Inflammatory macrophage (primary cell): ENCODE measurements around the gene KCNK10.

ENCODE experiments used
- DNase-seq, 2 donors: peaks; one replicate each; pipeline ENCODE4 v3.0.0-alpha.2; 2020 to 2022

KCNK10 gene

GRCh38 chr14:88168498-88169165 is 154.4 kb downstream of the KCNK10 start:
- peak; percentile 74 to 76 for DNase-seq

DNA sequence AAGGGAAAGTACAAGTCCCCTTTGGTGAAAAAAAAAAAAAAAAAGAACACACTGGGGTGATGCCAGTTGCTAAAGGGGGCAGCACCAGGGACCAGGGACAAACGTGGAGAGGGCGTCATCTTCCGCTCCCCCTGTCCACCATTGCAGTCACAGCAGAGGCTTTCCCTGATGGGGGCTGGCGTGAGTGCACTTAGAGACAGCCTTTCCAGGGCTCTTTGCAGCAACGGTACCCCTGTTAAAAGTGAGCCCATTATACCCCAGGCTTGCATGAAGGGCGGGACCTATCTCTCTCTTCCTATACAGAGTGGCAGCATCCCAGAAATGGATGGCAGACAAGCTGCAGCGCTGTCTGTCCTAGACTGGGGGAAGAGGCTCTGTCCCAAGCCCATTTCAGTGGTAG is 155.0 kb downstream of the KCNK10 start:
- no peak for DNase-seq

- no peak for DNase-seq
These were observed 156.5 kb downstream of the KCNK10 start for GRCh38 chr14:88166616-88167015.

- DNase-seq, result no peak
These were observed 158.0 kb downstream of the KCNK10 start for GRCh38 chr14:88164906-88165534.

GRCh38 chr14:88163731-88164255 is 159.3 kb downstream of the KCNK10 start:
- DNase-seq, result no peak

DNA sequence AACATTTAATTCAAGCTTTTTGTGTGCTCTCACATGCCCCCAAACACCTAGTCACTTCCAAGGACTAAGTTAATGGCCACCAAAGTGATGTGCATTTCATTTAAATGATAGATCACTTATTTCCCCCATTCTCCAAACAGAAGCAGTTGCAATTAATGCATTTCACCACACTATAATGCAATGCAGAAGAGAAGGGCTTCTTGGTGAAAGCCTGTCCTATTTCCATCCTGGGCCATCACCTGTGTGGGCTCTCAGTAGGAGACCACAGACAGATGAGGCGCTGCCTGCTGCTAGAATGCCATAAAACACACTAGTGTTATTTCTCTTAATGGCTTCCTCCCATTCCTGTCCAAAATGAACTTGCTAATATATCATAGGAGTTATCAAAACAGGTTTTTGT is 166.9 kb downstream of the KCNK10 start:
- no peak for DNase-seq

DNA sequence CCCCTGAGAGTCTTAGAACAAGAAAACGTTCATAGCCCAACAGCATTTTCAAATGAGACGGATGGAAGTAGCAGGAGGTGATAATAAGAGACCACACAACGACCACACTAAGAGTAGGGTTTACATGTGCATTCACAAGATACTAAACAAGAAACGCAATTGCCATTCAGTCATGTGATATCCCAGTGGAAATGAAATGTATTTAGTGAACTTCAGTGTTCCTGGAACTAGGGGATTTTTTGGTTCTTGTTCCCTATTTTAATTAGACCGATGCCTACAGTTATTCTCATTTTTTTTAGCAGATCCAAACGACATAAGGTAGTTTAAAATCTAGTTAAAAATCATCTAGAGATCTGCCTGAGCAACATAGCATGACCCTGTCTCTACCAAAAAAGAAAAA is 168.1 kb downstream of the KCNK10 start:
- DNase-seq, result peak; percentile 27 to 49

DNA sequence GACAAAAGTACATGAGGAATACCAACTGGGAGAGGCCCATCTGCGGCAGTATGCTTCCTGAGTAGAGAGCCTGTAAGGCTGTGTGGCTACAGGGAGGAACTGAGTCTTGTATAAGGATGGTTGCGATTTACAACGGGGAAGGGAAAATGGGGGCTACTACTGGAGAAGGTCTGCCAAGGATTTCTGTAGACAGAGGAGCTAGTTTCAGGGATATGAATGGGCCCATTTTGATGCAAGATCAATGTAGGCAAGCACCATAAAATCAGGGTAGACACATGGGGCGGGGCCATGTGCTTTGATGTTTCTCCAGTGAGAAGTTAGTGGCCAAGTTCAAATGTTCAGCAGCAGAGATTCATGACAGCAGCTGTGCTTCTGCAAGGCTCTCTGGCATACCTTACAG is 168.7 kb downstream of the KCNK10 start:
- no peak for DNase-seq

DNA sequence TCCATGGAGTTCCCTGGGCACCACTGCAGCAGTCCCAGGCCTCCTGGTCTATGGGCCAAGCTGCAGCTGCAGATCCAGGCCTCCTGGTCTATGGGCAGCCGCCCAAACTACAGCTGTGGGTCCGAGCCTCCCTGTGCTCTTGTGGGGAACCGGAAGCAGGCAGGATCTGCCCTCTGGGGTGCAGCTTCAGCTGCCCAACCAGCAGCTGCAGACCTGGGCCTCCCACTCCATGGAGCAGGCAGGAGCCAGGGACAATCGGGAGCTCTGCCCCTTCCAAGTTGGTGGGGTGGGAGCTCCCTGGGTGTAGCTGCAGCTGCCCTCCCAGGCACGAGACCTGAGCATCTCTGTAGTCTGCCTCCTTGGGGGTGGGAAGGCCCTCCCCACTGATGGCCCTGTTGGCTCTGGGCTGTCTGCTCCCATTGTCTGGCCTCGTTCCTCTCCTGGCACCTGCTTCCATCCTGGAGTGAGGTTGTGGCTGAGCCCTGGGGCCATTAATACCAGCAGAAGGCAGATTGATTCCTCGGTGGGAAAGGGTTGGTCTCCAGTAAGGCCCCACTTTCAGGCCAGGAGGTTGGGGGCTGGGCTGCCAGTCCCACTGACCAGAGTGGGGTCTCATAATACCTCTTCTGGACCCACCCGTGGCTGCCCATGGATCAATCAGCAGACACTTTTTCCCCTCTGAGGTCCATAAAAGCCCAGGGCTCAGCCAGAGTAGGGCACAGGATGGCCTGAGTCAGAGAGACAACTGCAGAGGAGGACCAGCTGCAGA is 176.0 kb downstream of the KCNK10 start:
- DNase-seq, result no peak

GRCh38 chr14:88143810-88144209 is 179.3 kb downstream of the KCNK10 start:
- DNase-seq, result peak; percentile 32 to 54

GRCh38 chr14:88142997-88143396 is 180.1 kb downstream of the KCNK10 start:
- peak in 1 of 2 donors; percentile 27 for DNase-seq

DNA sequence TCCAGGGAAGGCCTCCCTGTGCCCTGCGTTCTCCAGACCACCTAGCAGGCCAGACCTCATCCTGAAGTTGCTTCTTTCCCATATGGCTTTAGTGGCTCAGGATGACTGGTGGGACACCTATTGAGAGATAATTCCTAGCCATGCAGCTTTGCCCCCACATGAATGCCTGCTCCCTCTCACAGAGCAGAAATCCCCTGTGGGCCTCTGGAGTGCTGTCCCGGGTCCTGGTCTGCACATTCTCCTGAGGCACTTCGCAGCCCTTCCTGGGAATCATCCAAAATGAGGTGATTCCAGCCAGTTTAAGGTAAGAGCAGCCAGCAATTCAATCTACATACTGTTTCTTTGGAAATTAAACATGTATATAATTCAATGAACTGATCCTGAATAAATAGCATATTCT is 182.2 kb downstream of the KCNK10 start:
- no peak for DNase-seq

DNA sequence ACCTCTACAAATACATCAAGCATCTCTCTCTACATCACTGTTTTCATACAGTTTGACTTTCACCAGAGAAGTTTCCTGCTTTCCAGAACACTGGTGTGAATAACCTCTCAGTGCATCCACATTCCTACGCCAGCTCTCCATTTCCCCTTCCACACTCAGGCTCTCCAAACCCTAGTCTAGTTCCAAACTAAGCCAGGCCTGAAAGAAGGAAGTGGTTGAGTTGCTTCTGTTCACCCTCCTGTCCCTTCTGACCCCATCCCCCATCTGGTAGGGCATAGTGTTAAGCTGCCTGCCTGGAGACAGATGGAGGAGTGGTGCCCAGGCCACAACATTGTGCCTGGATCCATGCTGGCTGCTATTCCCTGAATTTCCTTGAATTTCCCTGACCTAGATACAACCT is 185.7 kb downstream of the KCNK10 start:
- no peak for DNase-seq
